HG03159 (cell line): Measurements from ENCODE around the gene NDUFA12.
"Not testable (repeated sequence)": the region's sequence is repeated elsewhere in the genome, so short reads cannot be mapped to it uniquely, and the experiment has no call there.

Experiments
- ATAC-seq: cut with Tn5 transposase; IDR thresholded peaks from one replicate; pipeline ENCODE4 v1.9.1; 2021; ENCODE audit warnings: mild to moderate bottlenecking, moderate library complexity; ENCODE audit not compliant: unreplicated experiment

The NDUFA12 gene

GRCh38 chr12:95003213-95003920 is at the start of gene NDUFA12:
TSS of gene NDUFA12 (minus strand) at chr12:95003697. CDS start at chr12:95003680, 17 bp downstream.
- peak; percentile 100 for ATAC-seq

- ATAC-seq = no peak
These were observed 47.7 kb upstream of the NDUFA12 start for GRCh38 chr12:95051241-95051640.

- ATAC-seq = no peak
These were observed 34.4 kb upstream of the NDUFA12 start for GRCh38 chr12:95037906-95038305.

GRCh38 chr12:95034750-95035149 is 31.3 kb upstream of the NDUFA12 start:
- no peak for ATAC-seq

GRCh38 chr12:95022477-95022876 is 19.0 kb upstream of the NDUFA12 start:
- no peak for ATAC-seq

- ATAC-seq = no peak
These were observed 14.0 kb upstream of the NDUFA12 start for GRCh38 chr12:95017482-95017881.

- ATAC-seq = no peak
These were observed 12.6 kb upstream of the NDUFA12 start for GRCh38 chr12:95016120-95016519.

GRCh38 chr12:95014554-95014953 is 11.1 kb upstream of the NDUFA12 start:
- ATAC-seq = no peak

- ATAC-seq = no peak
These were observed 2.7 kb upstream of the NDUFA12 start for GRCh38 chr12:95006206-95006605.

- no peak for ATAC-seq
These were observed 1.1 kb upstream of the NDUFA12 start for GRCh38 chr12:95004610-95005009.

- ATAC-seq = peak; percentile 2
These were observed 400 bp upstream of the NDUFA12 start for GRCh38 chr12:95003921-95004272.

- ATAC-seq = no peak
These were observed 743 bp downstream of the NDUFA12 start for GRCh38 chr12:95002754-95003153.

- no peak for ATAC-seq
These were observed 5.2 kb downstream of the NDUFA12 start for GRCh38 chr12:94998326-94998725.

GRCh38 chr12:94997726-94998125 is 5.8 kb downstream of the NDUFA12 start:
- ATAC-seq = no peak

- ATAC-seq = no peak
These were observed 6.4 kb downstream of the NDUFA12 start for GRCh38 chr12:94997061-94997460.

- no peak for ATAC-seq
These were observed 9.2 kb downstream of the NDUFA12 start for GRCh38 chr12:94994312-94994711.

- ATAC-seq = not testable (repeated sequence)
These were observed 9.6 kb downstream of the NDUFA12 start for GRCh38 chr12:94993855-94994254.

- no peak for ATAC-seq
These were observed 13.3 kb downstream of the NDUFA12 start for GRCh38 chr12:94990222-94990621.

GRCh38 chr12:94988471-94988870 is 15.0 kb downstream of the NDUFA12 start:
- no peak for ATAC-seq

GRCh38 chr12:94987801-94988200 is 15.7 kb downstream of the NDUFA12 start:
- ATAC-seq = no peak

- no peak for ATAC-seq
These were observed 16.3 kb downstream of the NDUFA12 start for GRCh38 chr12:94987076-94987669.

- ATAC-seq = not testable (repeated sequence)
These were observed 18.4 kb downstream of the NDUFA12 start for GRCh38 chr12:94985099-94985498.

GRCh38 chr12:94983321-94983720 is 20.2 kb downstream of the NDUFA12 start:
- ATAC-seq = no peak
